ENCODE data around the gene DCST1.

DNA sequence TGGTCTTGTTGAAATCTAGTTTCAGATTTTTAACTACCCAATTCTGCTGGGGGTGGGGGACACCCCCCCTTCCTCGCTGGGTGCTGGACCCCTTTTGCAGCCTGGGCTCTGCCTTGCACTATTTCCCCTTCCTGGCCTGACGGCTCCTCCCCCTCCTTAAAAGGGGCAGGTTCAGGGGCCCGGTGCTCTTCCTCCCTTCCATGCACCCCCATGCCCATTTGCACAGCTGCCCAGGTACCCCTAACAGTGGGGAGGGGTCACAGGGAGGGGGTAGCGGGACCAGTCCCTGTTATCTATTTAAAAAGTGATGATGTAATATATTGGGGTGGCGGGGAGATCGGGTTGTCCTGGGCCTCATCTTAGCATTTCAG, 15.7 kb upstream of the DCST1 start:
- no peak for TF ChIP-seq POLR2A (IDR thresholded peaks at IDR 0.05; ENCODE audit: low read depth, low read length)
- TF ChIP-seq, protein P1, sequence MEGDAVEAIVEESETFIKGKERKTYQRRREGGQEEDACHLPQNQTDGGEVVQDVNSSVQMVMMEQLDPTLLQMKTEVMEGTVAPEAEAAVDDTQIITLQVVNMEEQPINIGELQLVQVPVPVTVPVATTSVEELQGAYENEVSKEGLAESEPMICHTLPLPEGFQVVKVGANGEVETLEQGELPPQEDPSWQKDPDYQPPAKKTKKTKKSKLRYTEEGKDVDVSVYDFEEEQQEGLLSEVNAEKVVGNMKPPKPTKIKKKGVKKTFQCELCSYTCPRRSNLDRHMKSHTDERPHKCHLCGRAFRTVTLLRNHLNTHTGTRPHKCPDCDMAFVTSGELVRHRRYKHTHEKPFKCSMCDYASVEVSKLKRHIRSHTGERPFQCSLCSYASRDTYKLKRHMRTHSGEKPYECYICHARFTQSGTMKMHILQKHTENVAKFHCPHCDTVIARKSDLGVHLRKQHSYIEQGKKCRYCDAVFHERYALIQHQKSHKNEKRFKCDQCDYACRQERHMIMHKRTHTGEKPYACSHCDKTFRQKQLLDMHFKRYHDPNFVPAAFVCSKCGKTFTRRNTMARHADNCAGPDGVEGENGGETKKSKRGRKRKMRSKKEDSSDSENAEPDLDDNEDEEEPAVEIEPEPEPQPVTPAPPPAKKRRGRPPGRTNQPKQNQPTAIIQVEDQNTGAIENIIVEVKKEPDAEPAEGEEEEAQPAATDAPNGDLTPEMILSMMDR (IDR thresholded peaks at IDR 0.05; ENCODE audit: extremely low read depth in 1 of 2, insufficient read depth in 1 of 2, low read depth in 1 of 2, low read length in 2 of 2), result no peak
- TF ChIP-seq POLR2AphosphoS5 (IDR thresholded peaks at IDR 0.05; ENCODE audit: insufficient read depth, low read depth, low read length), result no peak
